Fibroblast of lung (primary cell): ENCODE results near the gene HDAC4. TPM values are rescaled to one million over a fixed set of nuclear protein-coding genes. Genes with fewer than 3 reads are reported as not detected.

ENCODE experiments used
- DNase-seq, 2 donors: peaks; one replicate each; pipeline versions ENCODE4 v3.0.0 to v3.0.0-alpha.2; 2010; ENCODE audit warnings: low read depth in 2 of 2
- H2AFZ ChIP-seq: 2 replicates; pipeline ENCODE4 v1.5.1; 2012; ENCODE audit warnings: low read length, control low read depth, inconsistent platforms
- H3K27ac ChIP-seq: 2 replicates; pipeline ENCODE4 v1.5.1; 2011; ENCODE audit warnings: low read length, control low read depth; ENCODE audit not compliant: insufficient read depth
- H3K27me3 ChIP-seq: 2 replicates; pipeline ENCODE4 v1.5.1; 2011; ENCODE audit warnings: mild to moderate bottlenecking, low read length; ENCODE audit not compliant: control insufficient read depth, insufficient read depth
- H3K36me3 ChIP-seq: 2 replicates; pipeline ENCODE4 v1.5.1; 2011; ENCODE audit warnings: low read length; ENCODE audit not compliant: control insufficient read depth, insufficient read depth
- H3K4me1 ChIP-seq: 2 replicates; pipeline ENCODE4 v1.5.1; 2011; ENCODE audit warnings: low read length; ENCODE audit not compliant: control insufficient read depth, insufficient read depth; ENCODE audit errors: extremely low read depth
- H3K4me2 ChIP-seq: 2 replicates; pipeline ENCODE4 v1.5.1; 2011; ENCODE audit warnings: low read length, control low read depth; ENCODE audit not compliant: insufficient read depth; ENCODE audit errors: extremely low read depth
- H3K4me3 ChIP-seq, 4 experiments: fragments of 200-600 bp in 1 of 4; sonication (generic) in 1 of 4; replicated peaks in 1 of 4; 2 replicates each; pipeline ENCODE4 v1.5.1; 2011 to 2016; ENCODE audit warnings: low read length in 4 of 4, low read depth in 3 of 4, mild to moderate bottlenecking in 3 of 4, control low read depth in 2 of 4, inconsistent platforms in 1 of 4, mixed read lengths in 1 of 4; ENCODE audit not compliant: insufficient read depth in 1 of 4; ENCODE audit errors: control extremely low read depth in 1 of 4
- H3K79me2 ChIP-seq: 2 replicates; pipeline ENCODE4 v1.5.1; 2012; ENCODE audit warnings: mild to moderate bottlenecking, low read length, inconsistent platforms; ENCODE audit not compliant: control insufficient read depth, insufficient read depth
- H3K9ac ChIP-seq: 2 replicates; pipeline ENCODE4 v1.5.1; 2011; ENCODE audit warnings: mild to moderate bottlenecking, low read length, control low read depth; ENCODE audit not compliant: insufficient read depth
- H3K9me3 ChIP-seq: 2 replicates; pipeline ENCODE4 v1.5.1; 2012; ENCODE audit warnings: low read depth, low read length; ENCODE audit not compliant: control insufficient read depth, insufficient read depth
- H4K20me1 ChIP-seq: 2 replicates; pipeline ENCODE4 v1.5.1; 2011; ENCODE audit warnings: low read length; ENCODE audit not compliant: control insufficient read depth, insufficient read depth; ENCODE audit errors: extremely low read depth
- EZH2 ChIP-seq: IDR thresholded peaks from 2 replicates; pipeline ENCODE4 v1.5.1; 2012; ENCODE audit warnings: low read length, control low read depth, mild to moderate bottlenecking; ENCODE audit errors: missing control alignments
- polyA plus RNA-seq, 2 donors: library from polyadenylated mRNA; depleted of rRNA in 1 of 2; stranded (reverse) in 1 of 2; unstranded in 1 of 2; fragments of >200 nt; gene quantifications; 2 replicates each; pipeline ENCODE4 v1.2.1, GENCODE V29; 2011 to 2012; ENCODE audit warnings: missing spikeins in 1 of 2
- total RNA-seq: library from RNA; depleted of rRNA; stranded (reverse); fragments of >200 nt; gene quantifications from 2 replicates; pipeline ENCODE4 v1.2.1, GENCODE V29; 2014
- TF ChIP-seq, protein P1 (sequence below), 2 donors: IDR thresholded peaks in 1 of 2; conservative IDR thresholded peaks in 1 of 2; 1 replicate in 1 of 2; 2 replicates in 1 of 2; pipeline ENCODE4 v1.5.1; 2011 to 2012; ENCODE audit warnings: low read length in 2 of 2, control low read depth in 1 of 2, inconsistent platforms in 1 of 2, low read depth in 1 of 2, mild to moderate bottlenecking in 1 of 2

The HDAC4 gene
- total and polyA plus RNA-seq, 2 donors (not counting 1 experiment from before 2014, with no cell fraction given) = 7.4 to 19.8 TPM

DNA sequence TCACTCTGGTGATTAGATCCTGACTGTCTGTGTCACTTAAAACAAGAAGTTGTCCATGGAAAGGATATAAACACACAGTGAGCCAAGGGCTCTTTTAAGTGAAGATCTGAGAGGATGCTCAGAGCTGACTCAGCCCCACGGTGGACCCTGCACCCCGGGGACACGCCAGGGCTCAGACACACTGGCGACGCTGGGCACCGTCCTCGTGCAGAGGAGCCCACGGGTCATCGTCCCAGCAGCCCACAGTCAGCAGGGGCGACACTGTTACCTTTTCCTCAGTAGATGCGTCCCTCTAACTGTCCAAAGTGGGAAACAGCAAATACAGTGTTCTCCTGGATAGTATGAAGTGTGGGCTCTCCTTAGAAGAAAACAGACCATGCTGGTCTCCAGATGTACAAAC, 225.6 kb downstream of the HDAC4 start:
- Histone ChIP-seq H3K27me3 (no peaks in the 10 kb centered on the region), H3K4me2 (no peak overlapping the region), H3K9me3 (no peaks in the 10 kb centered on the region), H3K4me3 (no peak overlapping the region), H3K36me3 (no peaks in the 10 kb centered on the region), H3K4me1 (no peaks in the 10 kb centered on the region), H3K79me2 (no peaks in the 10 kb centered on the region), H2AFZ (no peak overlapping the region), H3K27ac (no peak overlapping the region), H4K20me1 (no peaks in the 10 kb centered on the region), H3K9ac (no peak overlapping the region)
- no peak for TF ChIP-seq EZH2
- TF ChIP-seq, protein P1, sequence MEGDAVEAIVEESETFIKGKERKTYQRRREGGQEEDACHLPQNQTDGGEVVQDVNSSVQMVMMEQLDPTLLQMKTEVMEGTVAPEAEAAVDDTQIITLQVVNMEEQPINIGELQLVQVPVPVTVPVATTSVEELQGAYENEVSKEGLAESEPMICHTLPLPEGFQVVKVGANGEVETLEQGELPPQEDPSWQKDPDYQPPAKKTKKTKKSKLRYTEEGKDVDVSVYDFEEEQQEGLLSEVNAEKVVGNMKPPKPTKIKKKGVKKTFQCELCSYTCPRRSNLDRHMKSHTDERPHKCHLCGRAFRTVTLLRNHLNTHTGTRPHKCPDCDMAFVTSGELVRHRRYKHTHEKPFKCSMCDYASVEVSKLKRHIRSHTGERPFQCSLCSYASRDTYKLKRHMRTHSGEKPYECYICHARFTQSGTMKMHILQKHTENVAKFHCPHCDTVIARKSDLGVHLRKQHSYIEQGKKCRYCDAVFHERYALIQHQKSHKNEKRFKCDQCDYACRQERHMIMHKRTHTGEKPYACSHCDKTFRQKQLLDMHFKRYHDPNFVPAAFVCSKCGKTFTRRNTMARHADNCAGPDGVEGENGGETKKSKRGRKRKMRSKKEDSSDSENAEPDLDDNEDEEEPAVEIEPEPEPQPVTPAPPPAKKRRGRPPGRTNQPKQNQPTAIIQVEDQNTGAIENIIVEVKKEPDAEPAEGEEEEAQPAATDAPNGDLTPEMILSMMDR (conservative IDR thresholded peaks at IDR 0.05 in 1 of 2, IDR thresholded peaks at IDR 0.05 in 1 of 2; ENCODE audit: low read depth in 1 of 2, low read length in 2 of 2) = no peak
- DNase-seq = no peak

DNA sequence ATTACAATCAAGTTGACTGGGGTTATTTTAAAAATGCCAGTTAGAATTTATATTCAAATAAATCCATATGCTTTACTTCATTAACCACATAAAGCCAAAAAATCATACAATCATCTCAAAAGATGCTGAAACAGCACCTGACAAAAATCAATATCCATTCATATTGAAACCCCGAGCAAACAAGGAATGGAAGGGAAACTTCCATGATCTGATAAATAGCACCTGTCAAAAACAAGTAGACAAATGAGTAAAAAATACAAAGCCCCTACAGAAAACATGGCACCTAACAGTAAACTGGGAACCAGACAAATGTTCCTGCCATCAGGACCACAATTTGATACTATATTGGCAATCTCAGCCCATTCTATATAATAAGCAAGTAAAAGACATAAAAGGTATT, 227.5 kb downstream of the HDAC4 start:
- H3K4me3 ChIP-seq = no peak overlapping the region
- H3K9ac ChIP-seq = no peak overlapping the region
- no peaks in the 10 kb centered on the region for H4K20me1 ChIP-seq
- no peak overlapping the region for H2AFZ ChIP-seq
- no peaks in the 10 kb centered on the region for H3K27me3 ChIP-seq
- no peak for TF ChIP-seq EZH2
- no peaks in the 10 kb centered on the region for H3K79me2 ChIP-seq
- DNase-seq = no peak
- no peak overlapping the region for H3K4me2 ChIP-seq
- H3K4me1 ChIP-seq = no peaks in the 10 kb centered on the region
- no peaks in the 10 kb centered on the region for H3K9me3 ChIP-seq
- no peak overlapping the region for H3K27ac ChIP-seq
- no peaks in the 10 kb centered on the region for H3K36me3 ChIP-seq

DNA sequence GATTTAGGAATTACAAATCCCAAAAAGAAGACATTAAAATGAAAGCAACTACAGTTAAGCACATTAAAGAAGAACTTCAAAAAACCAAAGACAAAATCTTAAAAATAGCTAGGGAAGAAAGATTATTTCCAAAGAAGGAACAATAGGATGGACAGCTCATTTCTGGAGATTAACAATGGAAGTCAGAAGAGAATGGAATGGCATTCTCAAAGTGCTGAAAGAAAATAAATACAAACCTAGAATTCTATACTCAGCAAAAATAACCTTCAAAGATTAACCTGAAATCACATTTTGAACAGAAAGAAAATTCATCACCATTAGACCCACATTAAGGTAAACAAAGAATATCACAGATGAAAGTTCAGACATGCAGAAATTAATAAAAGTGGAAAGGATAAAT, 229.2 kb downstream of the HDAC4 start:
- no peak overlapping the region for H3K9ac ChIP-seq
- TF ChIP-seq, protein P1 (conservative IDR thresholded peaks at IDR 0.05 in 1 of 2, IDR thresholded peaks at IDR 0.05 in 1 of 2; ENCODE audit: low read depth in 1 of 2, low read length in 2 of 2) = no peak
- no peak for TF ChIP-seq EZH2

More for the DNA sequence above, 229.2 kb downstream of the HDAC4 start:
- H3K27me3 ChIP-seq = no peaks in the 10 kb centered on the region
- H3K27ac ChIP-seq = no peak overlapping the region
- no peak overlapping the region for H2AFZ ChIP-seq
- no peaks in the 10 kb centered on the region for H3K36me3 ChIP-seq
- no peaks in the 10 kb centered on the region for H3K4me1 ChIP-seq
- H3K4me3 ChIP-seq = no peak overlapping the region
- H4K20me1 ChIP-seq = no peaks in the 10 kb centered on the region
- H3K9me3 ChIP-seq = no peaks in the 10 kb centered on the region
- no peaks in the 10 kb centered on the region for H3K79me2 ChIP-seq
- no peak for DNase-seq
- H3K4me2 ChIP-seq = no peak overlapping the region
